SK-N-SH treated with all-trans-retinoic acid at 6 μM for 48 hours (cell line): ENCODE measurements around the gene CD164.

Experiments
- ATAC-seq: fragments of 200-7000 bp; cut with Tn5 transposase; 3 replicates; pipeline ENCODE4 v1.9.1; 2020; ENCODE audit warnings: mild to moderate bottlenecking, moderate library complexity
- ARNTL ChIP-seq: fragments of 450-650 bp; formaldehyde crosslinking; IDR thresholded peaks from 2 replicates; pipeline ENCODE4 v1.5.0; 2020; ENCODE audit warnings: low read depth, mild to moderate bottlenecking, moderate library complexity, borderline replicate concordance
- BACH2 ChIP-seq: fragments of 250-450 bp; sonication (Bioruptor Pico); IDR thresholded peaks from 2 replicates; pipeline ENCODE4 v1.9.0; 2021; ENCODE audit warnings: mild to moderate bottlenecking, borderline replicate concordance
- CREB5 ChIP-seq: fragments of 250-450 bp; sonication (Bioruptor Pico); IDR thresholded peaks from 2 replicates; pipeline ENCODE4 v1.5.1; 2020; ENCODE audit warnings: low read depth, mild to moderate bottlenecking, moderate library complexity
- CSDC2 ChIP-seq: fragments of 250-450 bp; sonication (Bioruptor Pico); IDR thresholded peaks from 2 replicates; pipeline ENCODE4 v1.5.0; 2020; ENCODE audit warnings: mild to moderate bottlenecking, moderate library complexity
- CSRNP3 ChIP-seq: fragments of 250-450 bp; sonication (Bioruptor Pico); IDR thresholded peaks from 2 replicates; pipeline ENCODE4 v1.5.1; 2021; ENCODE audit warnings: mild to moderate bottlenecking, moderate library complexity
- ESRRG ChIP-seq: fragments of 250-450 bp; sonication (Bioruptor Pico); IDR thresholded peaks from 2 replicates; pipeline ENCODE4 v1.6.1; 2021; ENCODE audit warnings: mild to moderate bottlenecking
- GLIS3 ChIP-seq: fragments of 250-450 bp; sonication (Bioruptor Pico); IDR thresholded peaks from 2 replicates; pipeline ENCODE4 v1.5.0; 2020; ENCODE audit warnings: mild to moderate bottlenecking, moderate library complexity
- OSR1 ChIP-seq: fragments of 250-450 bp; sonication (Bioruptor Pico); IDR thresholded peaks from 2 replicates; pipeline ENCODE4 v1.8.0; 2022; ENCODE audit warnings: moderate library complexity, mild to moderate bottlenecking, inconsistent platforms
- PATZ1 ChIP-seq: fragments of 250-450 bp; sonication (Bioruptor Pico); IDR thresholded peaks from 2 replicates; pipeline ENCODE4 v1.8.0; 2020; ENCODE audit warnings: mild to moderate bottlenecking, moderate library complexity, borderline replicate concordance
- POU6F1 ChIP-seq: fragments of 250-450 bp; sonication (Bioruptor Pico); IDR thresholded peaks from 2 replicates; pipeline ENCODE4 v1.8.0; 2021; ENCODE audit warnings: low read depth, mild to moderate bottlenecking, moderate library complexity, borderline replicate concordance
- PPARA ChIP-seq: fragments of 250-450 bp; sonication (Bioruptor Pico); IDR thresholded peaks from 2 replicates; pipeline ENCODE4 v1.5.0; 2020; ENCODE audit warnings: mild to moderate bottlenecking, borderline replicate concordance
- RARB ChIP-seq: fragments of 250-450 bp; sonication (Bioruptor Pico); IDR thresholded peaks from 2 replicates; pipeline ENCODE4 v1.8.0; 2021; ENCODE audit warnings: mild to moderate bottlenecking, moderate library complexity
- SNAI2 ChIP-seq: fragments of 250-450 bp; sonication (Bioruptor Pico); IDR thresholded peaks from 2 replicates; pipeline ENCODE4 v1.5.0; 2020; ENCODE audit warnings: mild to moderate bottlenecking, moderate library complexity
- TCF4 ChIP-seq: fragments of 250-450 bp; sonication (Bioruptor Pico); IDR thresholded peaks from 2 replicates; pipeline ENCODE4 v1.8.0; 2021; ENCODE audit warnings: mild to moderate bottlenecking, moderate library complexity, borderline replicate concordance
- TOX ChIP-seq: fragments of 250-450 bp; sonication (Bioruptor Pico); IDR thresholded peaks from 2 replicates; pipeline ENCODE4 v1.8.0; 2021; ENCODE audit warnings: mild to moderate bottlenecking, moderate library complexity, borderline replicate concordance
- ZC3H10 ChIP-seq: fragments of 250-450 bp; sonication (Bioruptor Pico); IDR thresholded peaks from 2 replicates; pipeline ENCODE4 v1.5.1; 2021; ENCODE audit warnings: mild to moderate bottlenecking, moderate library complexity
- ZFP3 ChIP-seq: fragments of 250-450 bp; sonication (Bioruptor Pico); IDR thresholded peaks from 2 replicates; pipeline ENCODE4 v1.5.0; 2020; ENCODE audit warnings: mild to moderate bottlenecking, moderate library complexity
- ZNF565 ChIP-seq: fragments of 450-650 bp; formaldehyde crosslinking; conservative IDR thresholded peaks from 2 replicates; pipeline ENCODE4 v1.5.0; 2020; ENCODE audit warnings: low read depth, mild to moderate bottlenecking, moderate library complexity
- ZNF8 ChIP-seq: fragments of 450-650 bp; formaldehyde crosslinking; IDR thresholded peaks from 2 replicates; pipeline ENCODE4 v1.5.0; 2020; ENCODE audit warnings: mild to moderate bottlenecking, moderate library complexity

The CD164 gene

GRCh38 chr6:109356237-109356636, 26.0 kb downstream of the CD164 start:
- no peak for ATAC-seq
- TF ChIP-seq CSRNP3 (no peak), ZNF565 (CRISPR knock-in tag) (no peak), CSDC2 (no peak), ARNTL (no peak), ZNF8 (CRISPR knock-in tag) (no peak), TCF4 (CRISPR knock-in tag) (no peak), ESRRG (CRISPR knock-in tag) (no peak), OSR1 (CRISPR knock-in tag) (no peak), TOX (CRISPR knock-in tag) (no peak), ZFP3 (CRISPR knock-in tag) (no peak), BACH2 (CRISPR knock-in tag) (no peak), PATZ1 (no peak), CREB5 (CRISPR knock-in tag) (no peak), SNAI2 (CRISPR knock-in tag) (no peak), GLIS3 (no peak), PPARA (CRISPR knock-in tag) (no peak)
- TF ChIP-seq, all 23 proteins: peak for 0

- TF ChIP-seq GLIS3: no peak
- no peak for TF ChIP-seq ZNF565 (CRISPR knock-in tag)
- no peak for TF ChIP-seq RARB
- TF ChIP-seq POU6F1: no peak
- no peak for TF ChIP-seq CREB5 (CRISPR knock-in tag)
- no peak for TF ChIP-seq OSR1 (CRISPR knock-in tag)
- no peak for TF ChIP-seq ZFP3 (CRISPR knock-in tag)
- no peak for TF ChIP-seq SNAI2 (CRISPR knock-in tag)
- TF ChIP-seq ZNF8 (CRISPR knock-in tag): no peak
- no peak for TF ChIP-seq ZC3H10
- TF ChIP-seq CSRNP3: no peak
- no peak for TF ChIP-seq CSDC2
- TF ChIP-seq PATZ1: no peak
- no peak for ATAC-seq
These were observed 30.8 kb downstream of the CD164 start for GRCh38 chr6:109351231-109352130.
